ENCODE measurements around the gene SLC12A7. TPM values are rescaled to one million over a fixed set of nuclear protein-coding genes. Genes with fewer than 3 reads are reported as not detected.

SLC12A7 gene
- total RNA-seq, 1 experiment from 2014 or later: 30.8 TPM

DNA sequence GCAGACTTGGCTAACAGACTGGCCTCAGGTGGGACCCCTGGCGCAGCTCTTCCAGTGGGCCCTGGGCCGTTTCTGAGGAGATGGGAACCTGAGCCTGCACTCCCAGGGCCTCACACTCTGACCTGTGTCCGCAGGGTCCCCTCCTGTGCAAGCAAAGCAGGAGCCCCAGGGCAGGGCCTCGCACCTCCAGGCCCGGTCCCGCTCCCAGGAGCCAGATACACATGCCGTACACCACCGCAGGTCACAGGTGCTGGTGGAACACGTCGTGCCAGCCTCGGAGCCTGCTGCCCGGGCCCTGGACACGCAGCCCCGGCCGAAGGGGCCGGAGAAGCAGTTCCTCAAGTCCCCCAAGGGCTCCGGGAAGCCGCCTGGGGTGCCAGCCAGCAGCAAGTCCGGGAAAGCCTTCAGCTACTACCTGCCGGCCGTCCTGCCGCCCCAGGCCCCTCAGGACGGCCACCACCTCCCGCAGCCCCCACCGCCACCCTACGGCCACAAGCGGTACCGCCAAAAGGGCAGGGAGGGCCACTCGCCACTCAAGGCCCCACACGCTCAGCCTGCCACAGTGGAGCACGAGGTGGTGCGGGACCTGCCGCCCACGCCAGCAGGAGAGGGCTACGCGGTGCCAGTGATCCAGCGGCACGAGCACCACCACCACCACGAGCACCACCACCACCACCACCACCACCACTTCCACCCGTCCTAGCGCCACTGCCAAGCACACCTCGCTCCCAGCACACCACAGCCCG is 74.0 kb downstream of the SLC12A7 start:
- WGBS (ENCODE audit: extremely low coverage, insufficient read length, low lambda C conversion rate): no CpG with 5 or more reads among the region's 43 CpGs
- Histone ChIP-seq H2AFZ (ENCODE audit: low read length) (no peak overlapping the region), H3K4me2 (ENCODE audit: insufficient read depth, insufficient read length, low read length) (no peak overlapping the region), H3K27me3 (ENCODE audit: insufficient read depth, low read length) (no peaks in the 10 kb centered on the region), H3K23me2 (ENCODE audit: insufficient read length, low read depth, low read length, poor library complexity, severe bottlenecking) (no peaks in the 10 kb centered on the region), H3K4ac (ENCODE audit: low read depth, low read length) (no peak overlapping the region), H3K79me1 (ENCODE audit: insufficient read depth, low read depth, low read length, poor library complexity, severe bottlenecking) (no peaks in the 10 kb centered on the region), H4K20me1 (ENCODE audit: control insufficient read depth, insufficient read depth, insufficient read length) (no peaks in the 10 kb centered on the region), H2BK15ac (ENCODE audit: low read depth, low read length) (no peak overlapping the region), H2BK120ac (ENCODE audit: low read depth, low read length, poor library complexity, severe bottlenecking) (no peak overlapping the region), H3K4me1 (ENCODE audit: insufficient read depth, low read length) (no peaks in the 10 kb centered on the region), H3K23ac (ENCODE audit: insufficient read length, low read depth, low read length) (no peak overlapping the region), H2BK12ac (ENCODE audit: insufficient read length, low read depth, low read length) (no peak overlapping the region), H2BK20ac (ENCODE audit: low read depth, low read length, poor library complexity, severe bottlenecking) (no peak overlapping the region), H4K5ac (ENCODE audit: insufficient read length, low read depth, low read length) (no peak overlapping the region), H2AK5ac (ENCODE audit: insufficient read length, low read length) (no peak overlapping the region), H2BK5ac (ENCODE audit: insufficient read length, low read length) (no peak overlapping the region), H3K79me2 (ENCODE audit: insufficient read depth, low read length) (no peaks in the 10 kb centered on the region), H3T11ph (ENCODE audit: low read length) (no peak overlapping the region), H3K14ac (ENCODE audit: insufficient read depth, low read length) (no peak overlapping the region; the same call in 1 of the 2 replicates), H4K91ac (ENCODE audit: insufficient read length, low read depth, low read length) (no peak overlapping the region), H3K18ac (ENCODE audit: insufficient read length, low read depth, low read length) (no peak overlapping the region), H3K9ac (ENCODE audit: extremely low read depth, insufficient read length, low read length) (no peak overlapping the region), H3K9me3 (ENCODE audit: control insufficient read depth, low read depth, low read length) (peaks cover 8% of the 10 kb centered on the region), H3K27ac (ENCODE audit: insufficient read length, low read depth, low read length) (no peak overlapping the region), H3K56ac (ENCODE audit: insufficient read length, low read depth, low read length) (no peak overlapping the region), H4K8ac (replicated peaks; ENCODE audit: insufficient read length, low read depth, low read length) (no peak overlapping the region)
- DNase-seq: no peak
- Mint-ChIP-seq H3K9me3 (peaks cover 29 to 30% of the 10 kb centered on the region in 2 experiments), H3K36me3 (ENCODE audit: insufficient read depth in 1 of 3, low read depth in 3 of 3) (peaks cover 9 to 25% (median 15%) of the 10 kb centered on the region in 3 experiments), H3K4me3 (no peak overlapping the region), H3K27ac (no peak overlapping the region), H3K27me3 (ENCODE audit: low read depth) (peaks cover 6% of the 10 kb centered on the region; the same call in 1 of the 2 replicates), H3K4me1 (peaks cover 5 to 6% of the 10 kb centered on the region in 2 experiments; a peak in 3 of 4 replicates)
- TF ChIP-seq, protein P1, sequence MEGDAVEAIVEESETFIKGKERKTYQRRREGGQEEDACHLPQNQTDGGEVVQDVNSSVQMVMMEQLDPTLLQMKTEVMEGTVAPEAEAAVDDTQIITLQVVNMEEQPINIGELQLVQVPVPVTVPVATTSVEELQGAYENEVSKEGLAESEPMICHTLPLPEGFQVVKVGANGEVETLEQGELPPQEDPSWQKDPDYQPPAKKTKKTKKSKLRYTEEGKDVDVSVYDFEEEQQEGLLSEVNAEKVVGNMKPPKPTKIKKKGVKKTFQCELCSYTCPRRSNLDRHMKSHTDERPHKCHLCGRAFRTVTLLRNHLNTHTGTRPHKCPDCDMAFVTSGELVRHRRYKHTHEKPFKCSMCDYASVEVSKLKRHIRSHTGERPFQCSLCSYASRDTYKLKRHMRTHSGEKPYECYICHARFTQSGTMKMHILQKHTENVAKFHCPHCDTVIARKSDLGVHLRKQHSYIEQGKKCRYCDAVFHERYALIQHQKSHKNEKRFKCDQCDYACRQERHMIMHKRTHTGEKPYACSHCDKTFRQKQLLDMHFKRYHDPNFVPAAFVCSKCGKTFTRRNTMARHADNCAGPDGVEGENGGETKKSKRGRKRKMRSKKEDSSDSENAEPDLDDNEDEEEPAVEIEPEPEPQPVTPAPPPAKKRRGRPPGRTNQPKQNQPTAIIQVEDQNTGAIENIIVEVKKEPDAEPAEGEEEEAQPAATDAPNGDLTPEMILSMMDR (conservative IDR thresholded peaks at IDR 0.05): no peak; the same call in 2 of the 3 replicates

All from H9 (cell line).